Measurements from ENCODE around the gene GARS1.

Gene GARS1

GRCh38 chr7:30658479-30659074 lies 63.9 kb downstream of the GARS1 start:
- no peak for DNase-seq

GRCh38 chr7:30659312-30659711 lies 64.6 kb downstream of the GARS1 start:
- no peak for DNase-seq

- no peak for DNase-seq
These were observed 65.9 kb downstream of the GARS1 start for GRCh38 chr7:30660331-30661255.

GRCh38 chr7:30661926-30662325 lies 67.2 kb downstream of the GARS1 start:
- DNase-seq = no peak

GRCh38 chr7:30662431-30662939 lies 67.8 kb downstream of the GARS1 start:
- no peak for DNase-seq

GRCh38 chr7:30663414-30663813 lies 68.7 kb downstream of the GARS1 start:
- DNase-seq = no peak

- no peak for DNase-seq
These were observed 69.7 kb downstream of the GARS1 start for GRCh38 chr7:30664184-30664885.

GRCh38 chr7:30665043-30665442 lies 70.4 kb downstream of the GARS1 start:
- no peak for DNase-seq

- DNase-seq = no peak
These were observed 70.8 kb downstream of the GARS1 start for GRCh38 chr7:30665449-30665848.

- DNase-seq = no peak
These were observed 72.5 kb downstream of the GARS1 start for GRCh38 chr7:30667172-30667571.

GRCh38 chr7:30668102-30668501 lies 73.4 kb downstream of the GARS1 start:
- no peak for DNase-seq

GRCh38 chr7:30671793-30672465 lies 77.3 kb downstream of the GARS1 start:
- peak; percentile 8 to 13 for DNase-seq

GRCh38 chr7:30674420-30674819 lies 79.7 kb downstream of the GARS1 start:
- DNase-seq = no peak

GRCh38 chr7:30674876-30675275 lies 80.2 kb downstream of the GARS1 start:
- DNase-seq = no peak

GRCh38 chr7:30678805-30679204 lies 84.1 kb downstream of the GARS1 start:
- no peak for DNase-seq

- no peak for DNase-seq
These were observed 85.0 kb downstream of the GARS1 start for GRCh38 chr7:30679664-30680063.

GRCh38 chr7:30681331-30681797 lies 86.7 kb downstream of the GARS1 start:
- peak in 1 of 2 donors; percentile 20 for DNase-seq

GRCh38 chr7:30681815-30682211 lies 87.1 kb downstream of the GARS1 start:
- DNase-seq = no peak

GRCh38 chr7:30682212-30683083 lies 87.8 kb downstream of the GARS1 start, which contains the start of gene CRHR2:
Gene CRHR2, minus strand, starts transcription at chr7:30682456. Its CDS starts 176 bp downstream, at chr7:30682280.
- DNase-seq = no peak

- DNase-seq = no peak
These were observed 88.6 kb downstream of the GARS1 start for GRCh38 chr7:30683306-30683705.
